GM12892 (cell line): Measurements from ENCODE around the gene DUSP15.

Experiments used
- POLR2A ChIP-seq: IDR thresholded peaks from 2 replicates; pipeline ENCODE4 v1.6.1; 2011; ENCODE audit warnings: low read depth, low read length, control low read depth
- POLR2AphosphoS5 ChIP-seq: IDR thresholded peaks from 2 replicates; pipeline ENCODE4 v1.6.1; 2011; ENCODE audit warnings: low read depth, low read length, control low read depth
- TAF1 ChIP-seq: IDR thresholded peaks from 2 replicates; pipeline ENCODE4 v1.6.1; 2011; ENCODE audit warnings: low read depth, mild to moderate bottlenecking, control low read depth, low read length, borderline replicate concordance

- no peak for TF ChIP-seq POLR2A
- no peak for TF ChIP-seq POLR2AphosphoS5
- TF ChIP-seq TAF1: no peak
Measured at GRCh38 chr20:31848088-31848999, 22.0 kb downstream of the DUSP15 start.
